HG02840 (cell line): ENCODE results near the gene COL28A1.

Experiments
- ATAC-seq: cut with Tn5 transposase; IDR thresholded peaks from one replicate; pipeline ENCODE4 v1.9.1; 2021; ENCODE audit warnings: mild to moderate bottlenecking, moderate library complexity, moderate number of reproducible peaks; ENCODE audit not compliant: unreplicated experiment, low FRiP score

COL28A1 gene

GRCh38 chr7:7522421-7522820 is 13.3 kb downstream of the COL28A1 start:
- no peak for ATAC-seq

GRCh38 chr7:7521259-7521658 is 14.4 kb downstream of the COL28A1 start:
- no peak for ATAC-seq

- ATAC-seq, result no peak
Measured at GRCh38 chr7:7519528-7519927, 16.1 kb downstream of the COL28A1 start.

- ATAC-seq, result no peak
Measured at GRCh38 chr7:7519056-7519455, 16.6 kb downstream of the COL28A1 start.

GRCh38 chr7:7517754-7518153 is 17.9 kb downstream of the COL28A1 start:
- no peak for ATAC-seq

GRCh38 chr7:7516662-7517061 is 19.0 kb downstream of the COL28A1 start:
- ATAC-seq, result no peak

- no peak for ATAC-seq
Measured at GRCh38 chr7:7516156-7516555, 19.5 kb downstream of the COL28A1 start.

- no peak for ATAC-seq
Measured at GRCh38 chr7:7512861-7513597, 22.6 kb downstream of the COL28A1 start.

GRCh38 chr7:7510794-7511193 is 24.9 kb downstream of the COL28A1 start:
- ATAC-seq, result no peak

- no peak for ATAC-seq
Measured at GRCh38 chr7:7505915-7506314, 29.8 kb downstream of the COL28A1 start.

GRCh38 chr7:7504910-7505704 is 30.6 kb downstream of the COL28A1 start:
- no peak for ATAC-seq

- ATAC-seq, result no peak
Measured at GRCh38 chr7:7499892-7500291, 35.8 kb downstream of the COL28A1 start.

- no peak for ATAC-seq
Measured at GRCh38 chr7:7498856-7499255, 36.8 kb downstream of the COL28A1 start.

GRCh38 chr7:7496311-7496710 is 39.4 kb downstream of the COL28A1 start:
- ATAC-seq, result no peak

GRCh38 chr7:7495171-7495570 is 40.5 kb downstream of the COL28A1 start:
- no peak for ATAC-seq

- no peak for ATAC-seq
Measured at GRCh38 chr7:7491044-7491443, 44.6 kb downstream of the COL28A1 start.

- ATAC-seq, result no peak
Measured at GRCh38 chr7:7490003-7490402, 45.7 kb downstream of the COL28A1 start.

- ATAC-seq, result no peak
Measured at GRCh38 chr7:7489546-7489945, 46.1 kb downstream of the COL28A1 start.

GRCh38 chr7:7486362-7486761 is 49.3 kb downstream of the COL28A1 start:
- no peak for ATAC-seq

GRCh38 chr7:7484072-7484471 is 51.6 kb downstream of the COL28A1 start:
- no peak for ATAC-seq

GRCh38 chr7:7481802-7482201 is 53.9 kb downstream of the COL28A1 start:
- ATAC-seq, result no peak

GRCh38 chr7:7479275-7479805 is 56.3 kb downstream of the COL28A1 start:
- no peak for ATAC-seq
